HEK293T (cell line): Measurements from ENCODE around the gene NOL4L.

Experiments used
- BHLHE40 ChIP-seq: fragments of 450-650 bp; IDR thresholded peaks from 2 replicates; pipeline ENCODE4 v1.6.1; 2016; ENCODE audit warnings: mild to moderate bottlenecking, moderate library complexity, borderline replicate concordance
- ELF4 ChIP-seq: fragments of 450-650 bp; IDR thresholded peaks from 2 replicates; pipeline ENCODE4 v1.6.1; 2017; ENCODE audit warnings: antibody characterized with exemption
- FOXA1 ChIP-seq: fragments of 450-650 bp; IDR thresholded peaks from 2 replicates; pipeline ENCODE4 v1.6.1; 2016; ENCODE audit warnings: mild to moderate bottlenecking
- FOXK2 ChIP-seq: fragments of 450-650 bp; IDR thresholded peaks from 2 replicates; pipeline ENCODE4 v1.6.1; 2016; ENCODE audit warnings: mild to moderate bottlenecking
- HDGF ChIP-seq: fragments of 450-650 bp; IDR thresholded peaks from 2 replicates; pipeline ENCODE4 v1.6.1; 2017; ENCODE audit warnings: antibody characterized with exemption, borderline replicate concordance
- PKNOX1 ChIP-seq: fragments of 450-650 bp; IDR thresholded peaks from 2 replicates; pipeline ENCODE4 v1.6.1; 2016
- SUZ12 ChIP-seq: fragments of 450-650 bp; IDR thresholded peaks from 2 replicates; pipeline ENCODE4 v1.6.1; 2016; ENCODE audit warnings: mild to moderate bottlenecking
- TARDBP ChIP-seq: fragments of 450-650 bp; IDR thresholded peaks from 2 replicates; pipeline ENCODE4 v1.6.1; 2016
- ZNF384 ChIP-seq: fragments of 450-650 bp; IDR thresholded peaks from 2 replicates; pipeline ENCODE4 v1.6.1; 2016

GRCh38 chr20:32575805-32576204, 9.3 kb downstream of the NOL4L start:
- TF ChIP-seq FOXA1 (no peak), TARDBP (no peak), PKNOX1 (no peak), SUZ12 (no peak), BHLHE40 (no peak), ELF4 (no peak), FOXK2 (no peak), ZNF384 (no peak), HDGF (no peak)
